ENCODE data around the gene TSPAN5.

TSPAN5 gene

GRCh38 chr4:98677799-98678198, 19.4 kb upstream of the TSPAN5 start:
- ATAC-seq, result no peak
- no peak for TF ChIP-seq ZFP3 (CRISPR knock-in tag; IDR thresholded peaks at IDR 0.05)
- TF ChIP-seq POU6F1 (CRISPR knock-in tag; IDR thresholded peaks at IDR 0.05; ENCODE audit: borderline replicate concordance, low read depth), result no peak
- no peak for TF ChIP-seq CREB5 (CRISPR knock-in tag; IDR thresholded peaks at IDR 0.05; ENCODE audit: low read depth)
- TF ChIP-seq OSR1 (CRISPR knock-in tag; IDR thresholded peaks at IDR 0.05), result no peak
- TF ChIP-seq, protein P1, sequence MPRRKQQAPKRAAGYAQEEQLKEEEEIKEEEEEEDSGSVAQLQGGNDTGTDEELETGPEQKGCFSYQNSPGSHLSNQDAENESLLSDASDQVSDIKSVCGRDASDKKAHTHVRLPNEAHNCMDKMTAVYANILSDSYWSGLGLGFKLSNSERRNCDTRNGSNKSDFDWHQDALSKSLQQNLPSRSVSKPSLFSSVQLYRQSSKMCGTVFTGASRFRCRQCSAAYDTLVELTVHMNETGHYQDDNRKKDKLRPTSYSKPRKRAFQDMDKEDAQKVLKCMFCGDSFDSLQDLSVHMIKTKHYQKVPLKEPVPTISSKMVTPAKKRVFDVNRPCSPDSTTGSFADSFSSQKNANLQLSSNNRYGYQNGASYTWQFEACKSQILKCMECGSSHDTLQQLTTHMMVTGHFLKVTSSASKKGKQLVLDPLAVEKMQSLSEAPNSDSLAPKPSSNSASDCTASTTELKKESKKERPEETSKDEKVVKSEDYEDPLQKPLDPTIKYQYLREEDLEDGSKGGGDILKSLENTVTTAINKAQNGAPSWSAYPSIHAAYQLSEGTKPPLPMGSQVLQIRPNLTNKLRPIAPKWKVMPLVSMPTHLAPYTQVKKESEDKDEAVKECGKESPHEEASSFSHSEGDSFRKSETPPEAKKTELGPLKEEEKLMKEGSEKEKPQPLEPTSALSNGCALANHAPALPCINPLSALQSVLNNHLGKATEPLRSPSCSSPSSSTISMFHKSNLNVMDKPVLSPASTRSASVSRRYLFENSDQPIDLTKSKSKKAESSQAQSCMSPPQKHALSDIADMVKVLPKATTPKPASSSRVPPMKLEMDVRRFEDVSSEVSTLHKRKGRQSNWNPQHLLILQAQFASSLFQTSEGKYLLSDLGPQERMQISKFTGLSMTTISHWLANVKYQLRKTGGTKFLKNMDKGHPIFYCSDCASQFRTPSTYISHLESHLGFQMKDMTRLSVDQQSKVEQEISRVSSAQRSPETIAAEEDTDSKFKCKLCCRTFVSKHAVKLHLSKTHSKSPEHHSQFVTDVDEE (CRISPR knock-in tag; IDR thresholded peaks at IDR 0.05), result no peak
- no peak for TF ChIP-seq ZFP30 (CRISPR knock-in tag; IDR thresholded peaks at IDR 0.05)
- TF ChIP-seq ARNTL (CRISPR knock-in tag; IDR thresholded peaks at IDR 0.05; ENCODE audit: borderline replicate concordance, low read depth), result no peak
- TF ChIP-seq CSRNP3 (CRISPR knock-in tag; IDR thresholded peaks at IDR 0.05), result no peak
- no peak for TF ChIP-seq SNAI2 (CRISPR knock-in tag; IDR thresholded peaks at IDR 0.05)
- no peak for TF ChIP-seq TCF4 (CRISPR knock-in tag; IDR thresholded peaks at IDR 0.05; ENCODE audit: borderline replicate concordance)
- no peak for TF ChIP-seq ZNF70 (CRISPR knock-in tag; IDR thresholded peaks at IDR 0.05)
- no peak for TF ChIP-seq RARB (CRISPR knock-in tag; IDR thresholded peaks at IDR 0.05)
- no peak for TF ChIP-seq TOX (CRISPR knock-in tag; IDR thresholded peaks at IDR 0.05; ENCODE audit: borderline replicate concordance)
- no peak for TF ChIP-seq BACH2 (CRISPR knock-in tag; IDR thresholded peaks at IDR 0.05; ENCODE audit: borderline replicate concordance)
- TF ChIP-seq CSDC2 (CRISPR knock-in tag; IDR thresholded peaks at IDR 0.05), result no peak
- TF ChIP-seq ZNF8 (CRISPR knock-in tag; IDR thresholded peaks at IDR 0.05), result no peak
- no peak for TF ChIP-seq PPARA (CRISPR knock-in tag; IDR thresholded peaks at IDR 0.05; ENCODE audit: borderline replicate concordance)
- no peak for TF ChIP-seq ZC3H10 (CRISPR knock-in tag; IDR thresholded peaks at IDR 0.05)
- no peak for TF ChIP-seq ISL1 (CRISPR knock-in tag; IDR thresholded peaks at IDR 0.05)

DNA sequence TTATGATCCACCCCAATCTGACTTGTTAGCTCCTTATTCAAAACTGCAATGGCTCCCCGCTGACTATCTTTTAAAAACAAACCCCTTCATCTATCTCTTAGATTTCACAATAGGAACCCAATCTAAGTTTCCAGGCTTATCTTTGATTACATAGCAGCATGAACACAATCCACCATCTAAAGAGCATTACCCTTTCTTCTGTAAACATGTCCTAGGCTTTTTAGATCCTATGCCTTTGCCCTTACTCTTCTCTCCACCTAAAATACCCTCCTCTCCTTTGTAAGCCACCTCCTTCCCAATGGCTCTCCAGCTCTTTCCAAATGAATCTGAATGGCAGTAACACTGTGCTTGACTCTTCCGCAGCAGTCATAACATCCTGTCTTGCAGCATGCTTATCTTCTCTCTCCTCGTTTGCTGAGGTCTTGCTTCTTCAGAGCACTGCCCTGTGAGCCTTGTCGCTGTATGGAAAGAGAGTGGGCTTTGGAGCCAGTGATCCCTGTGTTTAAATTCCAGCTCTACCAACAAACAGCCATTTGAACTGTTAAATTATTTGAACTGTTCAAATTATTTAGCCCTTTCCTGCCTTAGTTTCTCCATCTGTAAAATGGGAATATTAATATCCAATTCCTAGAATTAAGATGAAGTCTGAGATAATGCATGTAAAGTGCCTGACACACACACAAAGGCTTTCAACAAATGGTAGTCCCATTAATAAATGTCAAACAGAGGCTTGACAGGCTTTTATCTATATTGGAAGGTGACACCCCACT, 16.2 kb upstream of the TSPAN5 start:
- ATAC-seq, result no peak
- TF ChIP-seq OSR1 (CRISPR knock-in tag; IDR thresholded peaks at IDR 0.05), result no peak
- TF ChIP-seq CSRNP3 (CRISPR knock-in tag; IDR thresholded peaks at IDR 0.05), result no peak
- TF ChIP-seq TCF4 (CRISPR knock-in tag; IDR thresholded peaks at IDR 0.05; ENCODE audit: borderline replicate concordance), result no peak
- TF ChIP-seq CREB5 (CRISPR knock-in tag; IDR thresholded peaks at IDR 0.05; ENCODE audit: low read depth), result no peak
- TF ChIP-seq BACH2 (CRISPR knock-in tag; IDR thresholded peaks at IDR 0.05; ENCODE audit: borderline replicate concordance), result no peak
- TF ChIP-seq ZFP30 (CRISPR knock-in tag; IDR thresholded peaks at IDR 0.05), result no peak
- TF ChIP-seq ZC3H10 (CRISPR knock-in tag; IDR thresholded peaks at IDR 0.05), result no peak
- TF ChIP-seq, protein P1 (CRISPR knock-in tag; IDR thresholded peaks at IDR 0.05), result no peak
- TF ChIP-seq ZNF565 (CRISPR knock-in tag; conservative IDR thresholded peaks at IDR 0.05; ENCODE audit: low read depth), result no peak
- no peak for TF ChIP-seq POU6F1 (CRISPR knock-in tag; IDR thresholded peaks at IDR 0.05; ENCODE audit: borderline replicate concordance, low read depth)
- TF ChIP-seq CSDC2 (CRISPR knock-in tag; IDR thresholded peaks at IDR 0.05), result no peak
- no peak for TF ChIP-seq TOX (CRISPR knock-in tag; IDR thresholded peaks at IDR 0.05; ENCODE audit: borderline replicate concordance)
- TF ChIP-seq GLIS3 (CRISPR knock-in tag; IDR thresholded peaks at IDR 0.05), result no peak

Measured in SK-N-SH treated with all-trans-retinoic acid at 6 μM for 48 hours (cell line).